Vagina (tissue), 2 donors: ENCODE measurements around the gene SERP2. TPM values are rescaled to one million over a fixed set of nuclear protein-coding genes. Genes with fewer than 3 reads are reported as not detected.

Experiments used
- DNase-seq, 2 donors: peaks; one replicate each; pipeline ENCODE4 v3.0.0-alpha.2; 2017; ENCODE audit errors: extremely low spot score in 2 of 2
- H3K27ac ChIP-seq: fragments of 200-600 bp; sonication (generic); one replicate; pipeline ENCODE4 v1.5.1; 2019
- H3K27me3 ChIP-seq: fragments of 200-600 bp; sonication (generic); one replicate; pipeline ENCODE4 v1.5.1; 2019
- H3K36me3 ChIP-seq, 2 donors: fragments of 200-600 bp; sonication (generic); one replicate each; pipeline ENCODE4 v1.5.1; 2017 to 2019
- H3K4me1 ChIP-seq: fragments of 200-600 bp; sonication (generic); one replicate; pipeline ENCODE4 v1.5.1; 2019
- H3K4me3 ChIP-seq, 2 donors: fragments of 200-600 bp; sonication (generic); 1 replicate in 1 of 2; 2 replicates in 1 of 2; pipeline ENCODE4 v1.5.1; 2016 to 2019
- H3K9me3 ChIP-seq: fragments of 200-600 bp; sonication (generic); one replicate; pipeline ENCODE4 v1.5.1; 2019
- CTCF ChIP-seq, 3 experiments: fragments of 450-650 bp in 2 of 3; fragments of 200-600 bp in 1 of 3; sonication (generic) in 1 of 3; IDR thresholded peaks; one replicate each; pipeline ENCODE4 v1.5.1; 2017 to 2019; ENCODE audit warnings: antibody characterized with exemption in 3 of 3, mild to moderate bottlenecking in 2 of 3, moderate library complexity in 2 of 3
- POLR2A ChIP-seq, 2 donors: fragments of 450-650 bp; IDR thresholded peaks; one replicate each; pipeline ENCODE4 v1.6.1; 2017; ENCODE audit warnings: antibody characterized with exemption in 2 of 2, mild to moderate bottlenecking in 2 of 2, moderate library complexity in 2 of 2
- POLR2AphosphoS5 ChIP-seq, 2 donors: sonication (generic); formaldehyde crosslinking; IDR thresholded peaks; one replicate each; pipeline ENCODE4 v1.9.0; 2017; ENCODE audit warnings: antibody characterized with exemption in 2 of 2, mild to moderate bottlenecking in 2 of 2, low read depth in 1 of 2; ENCODE audit not compliant: insufficient read depth in 1 of 2
- intact Hi-C: fragments of 100-400 bp; cut with DNase I; formaldehyde crosslinking; loops from one replicate; pipeline ENCODE4 v1.15.1; 2023
- total RNA-seq: library from RNA; depleted of rRNA; stranded (reverse); fragments of >200 nt; gene quantifications from one replicate; pipeline ENCODE4 v1.2.3, GENCODE V29; 2016

Gene SERP2
- total RNA-seq, 1 donor from 2014 or later = 13.8 TPM

GRCh38 chr13:44414716-44415115 lies 41.1 kb downstream of the SERP2 start:
- H3K27ac ChIP-seq = no peak overlapping the region
- no peaks in the 10 kb centered on the region for H3K36me3 ChIP-seq
- no peaks in the 10 kb centered on the region for H3K4me1 ChIP-seq
- intact Hi-C loops = loop anchor here (1.0 kb wide), 1 partner anchor 29 kb away; no protein-coding TSS in a partner anchor
- TF ChIP-seq POLR2A (IDR thresholded peaks at IDR 0.05) (no peak), POLR2AphosphoS5 (IDR thresholded peaks at IDR 0.05; ENCODE audit: insufficient read depth in 1 of 2, low read depth in 1 of 2) (no peak), CTCF (IDR thresholded peaks at IDR 0.05) (no peak)
- DNase-seq = no peak
- no peaks in the 10 kb centered on the region for H3K9me3 ChIP-seq
- no peak overlapping the region for H3K4me3 ChIP-seq
- no peaks in the 10 kb centered on the region for H3K27me3 ChIP-seq

- no peaks in the 10 kb centered on the region for H3K27me3 ChIP-seq
- no peak overlapping the region for H3K27ac ChIP-seq
- no peak for DNase-seq
- no peaks in the 10 kb centered on the region for H3K4me1 ChIP-seq
- H3K9me3 ChIP-seq = no peaks in the 10 kb centered on the region
- no peaks in the 10 kb centered on the region for H3K36me3 ChIP-seq
- TF ChIP-seq POLR2A (IDR thresholded peaks at IDR 0.05) = no peak
- TF ChIP-seq CTCF (IDR thresholded peaks at IDR 0.05) = no peak
- no peak for TF ChIP-seq POLR2AphosphoS5 (IDR thresholded peaks at IDR 0.05; ENCODE audit: insufficient read depth in 1 of 2, low read depth in 1 of 2)
- H3K4me3 ChIP-seq = no peak overlapping the region
- intact Hi-C loops = no loop called here
Observed at GRCh38 chr13:44415815-44416214, 42.2 kb downstream of the SERP2 start.

- DNase-seq = no peak
- H3K9me3 ChIP-seq = no peaks in the 10 kb centered on the region
Observed at GRCh38 chr13:44416301-44416700, 42.7 kb downstream of the SERP2 start.

DNA sequence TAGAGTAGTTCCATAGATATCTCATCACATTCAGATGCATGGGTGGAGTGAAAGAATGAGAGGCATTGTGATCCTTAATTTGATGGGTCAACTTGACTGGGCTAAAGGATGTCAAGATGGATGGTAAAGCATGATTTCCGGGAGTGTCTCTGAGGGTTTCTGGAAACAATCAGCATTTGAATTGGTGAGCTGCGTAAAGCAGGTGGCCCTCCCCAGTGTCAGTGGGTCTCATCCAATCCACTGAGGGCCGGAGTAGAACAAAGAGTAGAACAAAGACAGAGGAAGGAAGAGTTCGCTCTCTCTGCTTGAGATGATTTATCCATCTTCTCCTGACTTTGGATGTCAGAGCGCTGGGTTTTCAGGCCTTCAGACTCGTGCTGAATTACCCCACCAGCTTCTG lies 43.1 kb downstream of the SERP2 start:
- intact Hi-C loops = no loop called here
- H3K4me1 ChIP-seq = no peaks in the 10 kb centered on the region
- no peak for DNase-seq

More at GRCh38 chr13:44416301-44416700, 42.7 kb downstream of the SERP2 start:
- no peak overlapping the region for H3K27ac ChIP-seq
- no peaks in the 10 kb centered on the region for H3K4me1 ChIP-seq
- no peaks in the 10 kb centered on the region for H3K36me3 ChIP-seq
- no peaks in the 10 kb centered on the region for H3K27me3 ChIP-seq
- no peak overlapping the region for H3K4me3 ChIP-seq
- TF ChIP-seq POLR2AphosphoS5 (IDR thresholded peaks at IDR 0.05; ENCODE audit: insufficient read depth in 1 of 2, low read depth in 1 of 2) (no peak), POLR2A (IDR thresholded peaks at IDR 0.05) (no peak), CTCF (IDR thresholded peaks at IDR 0.05) (no peak)
- intact Hi-C loops = no loop called here

More for the DNA sequence above, 43.1 kb downstream of the SERP2 start:
- no peaks in the 10 kb centered on the region for H3K9me3 ChIP-seq
- TF ChIP-seq POLR2A (IDR thresholded peaks at IDR 0.05) (no peak), POLR2AphosphoS5 (IDR thresholded peaks at IDR 0.05; ENCODE audit: insufficient read depth in 1 of 2, low read depth in 1 of 2) (no peak), CTCF (IDR thresholded peaks at IDR 0.05) (no peak)
- H3K27ac ChIP-seq = no peak overlapping the region
- H3K4me3 ChIP-seq = no peak overlapping the region
- H3K36me3 ChIP-seq = no peaks in the 10 kb centered on the region
- H3K27me3 ChIP-seq = no peaks in the 10 kb centered on the region
